ENCODE measurements around the gene ADAMTS2.

GRCh38 chr5:179139936-179140235 lies 205.4 kb downstream of the ADAMTS2 start:
- TF ChIP-seq, protein P1, sequence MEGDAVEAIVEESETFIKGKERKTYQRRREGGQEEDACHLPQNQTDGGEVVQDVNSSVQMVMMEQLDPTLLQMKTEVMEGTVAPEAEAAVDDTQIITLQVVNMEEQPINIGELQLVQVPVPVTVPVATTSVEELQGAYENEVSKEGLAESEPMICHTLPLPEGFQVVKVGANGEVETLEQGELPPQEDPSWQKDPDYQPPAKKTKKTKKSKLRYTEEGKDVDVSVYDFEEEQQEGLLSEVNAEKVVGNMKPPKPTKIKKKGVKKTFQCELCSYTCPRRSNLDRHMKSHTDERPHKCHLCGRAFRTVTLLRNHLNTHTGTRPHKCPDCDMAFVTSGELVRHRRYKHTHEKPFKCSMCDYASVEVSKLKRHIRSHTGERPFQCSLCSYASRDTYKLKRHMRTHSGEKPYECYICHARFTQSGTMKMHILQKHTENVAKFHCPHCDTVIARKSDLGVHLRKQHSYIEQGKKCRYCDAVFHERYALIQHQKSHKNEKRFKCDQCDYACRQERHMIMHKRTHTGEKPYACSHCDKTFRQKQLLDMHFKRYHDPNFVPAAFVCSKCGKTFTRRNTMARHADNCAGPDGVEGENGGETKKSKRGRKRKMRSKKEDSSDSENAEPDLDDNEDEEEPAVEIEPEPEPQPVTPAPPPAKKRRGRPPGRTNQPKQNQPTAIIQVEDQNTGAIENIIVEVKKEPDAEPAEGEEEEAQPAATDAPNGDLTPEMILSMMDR (IDR thresholded peaks at IDR 0.05; ENCODE audit: extremely low read depth in 1 of 2, insufficient read depth in 1 of 2, low read depth in 1 of 2, low read length in 2 of 2), result no peak
- TF ChIP-seq, protein P2, sequence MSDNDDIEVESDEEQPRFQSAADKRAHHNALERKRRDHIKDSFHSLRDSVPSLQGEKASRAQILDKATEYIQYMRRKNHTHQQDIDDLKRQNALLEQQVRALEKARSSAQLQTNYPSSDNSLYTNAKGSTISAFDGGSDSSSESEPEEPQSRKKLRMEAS (IDR thresholded peaks at IDR 0.05; ENCODE audit: insufficient read depth, insufficient read length), result no peak
- TF ChIP-seq MYC (IDR thresholded peaks at IDR 0.05; ENCODE audit: low read depth, low read length) (no peak), JUN (IDR thresholded peaks at IDR 0.05; ENCODE audit: borderline replicate concordance, insufficient read depth, insufficient read length, low read depth) (no peak), GATA2 (IDR thresholded peaks at IDR 0.05; ENCODE audit: insufficient read depth, insufficient read length, low read depth, low read length) (no peak), EZH2 (IDR thresholded peaks at IDR 0.05; ENCODE audit: borderline replicate concordance, low read depth, low read length, severe bottlenecking) (no peak)
